Activated CD4-positive, alpha-beta T cell treated with anti-CD3 and anti-CD28 coated beads for 48 hours (primary cell): Measurements from ENCODE around the gene PALM.

ENCODE experiments used
- DNase-seq: peaks from one replicate; pipeline ENCODE4 v3.0.0-alpha.2; 2020

Gene PALM

DNA sequence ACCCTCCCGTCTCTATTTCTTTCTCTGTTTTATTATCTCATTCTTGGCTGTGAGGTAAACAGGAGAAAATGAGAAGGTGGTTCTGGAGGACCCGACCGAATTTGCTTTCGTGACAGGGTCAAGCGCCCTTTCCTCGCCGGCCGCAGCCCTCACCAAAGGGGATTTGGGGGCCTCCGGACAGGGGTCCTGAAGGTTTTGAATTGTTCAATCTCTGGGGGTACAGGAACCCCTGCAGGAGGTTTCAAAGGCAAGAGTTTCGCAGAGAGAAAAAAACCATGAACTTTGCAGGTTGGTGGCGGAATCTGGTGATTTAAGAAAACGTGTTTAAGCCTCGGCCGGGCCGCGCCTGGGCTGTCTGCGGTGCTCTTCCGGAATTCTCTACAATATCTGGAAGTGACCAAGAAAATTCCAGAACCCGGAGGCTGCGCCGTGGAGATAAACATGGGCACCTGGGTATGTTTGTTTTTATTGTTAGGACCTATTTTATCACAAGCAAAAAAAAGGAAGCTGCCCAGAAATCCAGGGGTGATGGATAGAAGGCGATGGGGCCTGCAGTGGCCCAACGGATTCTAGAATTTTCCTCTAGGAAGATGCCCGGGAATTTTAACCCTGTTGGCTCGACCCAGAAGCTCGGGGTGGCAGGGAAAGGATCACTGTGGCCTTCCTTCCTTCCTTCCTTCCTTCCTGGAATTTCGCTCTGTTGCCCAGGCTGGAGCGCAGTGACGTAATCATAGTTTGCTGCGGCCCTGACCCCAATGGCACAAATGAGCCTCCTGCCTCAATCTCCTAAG, 74.3 kb downstream of the PALM start:
- no peak for DNase-seq

- DNase-seq, result no peak
Measured at GRCh38 chr19:784541-784940, 75.8 kb downstream of the PALM start.

- no peak for DNase-seq
Measured at GRCh38 chr19:787536-787935, 78.8 kb downstream of the PALM start.

- no peak for DNase-seq
Measured at GRCh38 chr19:788686-788982, 79.9 kb downstream of the PALM start.

DNA sequence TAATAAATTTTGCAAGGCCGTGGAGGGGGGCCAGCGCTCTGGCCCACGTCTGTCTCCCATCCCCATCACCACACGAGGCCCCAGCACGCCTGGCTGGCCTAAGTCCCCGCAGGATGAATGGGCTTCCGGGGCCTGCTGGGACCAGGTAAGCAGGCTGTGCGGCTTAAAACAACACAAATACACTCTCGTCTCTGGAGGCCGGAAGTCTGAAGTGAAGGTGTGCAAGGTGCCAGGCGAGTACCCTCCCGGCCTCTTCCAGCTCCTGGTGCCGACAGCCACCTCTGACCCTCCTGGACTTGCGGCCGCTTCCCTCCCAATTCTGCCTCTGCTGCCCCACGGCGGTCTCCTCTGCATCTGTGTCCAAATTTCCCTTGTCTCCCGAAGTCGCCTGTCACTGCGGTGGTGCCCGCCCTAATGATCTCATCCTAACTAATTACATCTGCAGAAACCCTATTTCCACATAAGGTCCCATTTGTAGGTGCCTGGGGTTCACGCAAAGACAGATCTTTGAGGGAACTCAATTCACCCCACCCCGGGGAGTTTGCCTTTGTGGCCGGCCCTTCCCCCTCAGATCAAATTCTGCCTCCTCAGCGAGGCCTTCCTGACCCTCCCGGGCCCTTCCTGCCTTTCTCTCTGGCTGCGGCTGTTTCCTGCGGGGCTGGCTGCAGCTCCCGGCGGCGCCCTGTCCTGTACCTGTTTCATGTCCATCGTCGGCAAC, 80.4 kb downstream of the PALM start:
- no peak for DNase-seq

DNA sequence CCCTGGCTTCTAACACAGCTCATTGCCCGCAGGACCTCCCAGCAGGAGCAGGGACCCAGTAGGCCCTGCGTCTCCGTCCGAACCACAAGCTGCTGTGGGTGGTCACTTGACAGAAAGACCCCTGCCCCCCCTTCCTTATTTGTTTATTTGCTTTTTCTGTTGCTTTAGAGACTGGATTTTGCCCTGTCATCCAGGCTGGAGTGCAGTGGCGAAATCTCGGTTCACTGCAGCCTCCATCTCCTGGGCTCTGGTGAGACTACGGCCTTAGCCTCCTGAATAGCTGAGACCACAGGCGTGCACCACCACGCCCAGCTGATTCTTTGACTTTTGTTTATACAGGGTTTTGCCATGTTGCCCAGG, 80.9 kb downstream of the PALM start:
- no peak for DNase-seq

DNA sequence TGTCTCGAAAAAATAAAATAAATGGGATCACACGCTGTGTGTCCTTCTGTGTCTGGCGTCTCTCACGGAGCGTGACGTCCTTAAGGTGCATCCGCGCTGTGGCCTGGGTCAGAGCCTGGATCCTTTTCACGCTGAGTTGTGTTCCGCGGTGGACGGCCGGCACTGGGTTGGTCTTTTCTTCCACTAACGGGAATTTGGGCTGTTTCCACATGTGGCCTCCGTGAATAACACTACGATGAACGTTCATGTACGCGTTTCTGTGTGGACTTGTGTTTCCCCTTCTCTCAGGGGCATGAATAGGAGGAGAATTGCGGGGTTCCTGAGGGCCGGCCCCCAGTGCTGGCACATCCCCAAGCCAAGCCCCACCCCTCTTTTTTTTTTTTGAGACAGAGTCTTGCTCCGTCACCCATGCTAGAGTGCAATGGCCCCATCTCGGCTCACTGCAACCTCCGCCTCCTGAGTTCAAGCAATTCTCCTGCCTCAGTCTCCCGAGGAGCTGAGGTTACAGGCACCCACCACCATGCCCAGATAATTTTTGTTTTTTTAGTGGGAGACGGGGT, 82.4 kb downstream of the PALM start:
- DNase-seq, result no peak

DNA sequence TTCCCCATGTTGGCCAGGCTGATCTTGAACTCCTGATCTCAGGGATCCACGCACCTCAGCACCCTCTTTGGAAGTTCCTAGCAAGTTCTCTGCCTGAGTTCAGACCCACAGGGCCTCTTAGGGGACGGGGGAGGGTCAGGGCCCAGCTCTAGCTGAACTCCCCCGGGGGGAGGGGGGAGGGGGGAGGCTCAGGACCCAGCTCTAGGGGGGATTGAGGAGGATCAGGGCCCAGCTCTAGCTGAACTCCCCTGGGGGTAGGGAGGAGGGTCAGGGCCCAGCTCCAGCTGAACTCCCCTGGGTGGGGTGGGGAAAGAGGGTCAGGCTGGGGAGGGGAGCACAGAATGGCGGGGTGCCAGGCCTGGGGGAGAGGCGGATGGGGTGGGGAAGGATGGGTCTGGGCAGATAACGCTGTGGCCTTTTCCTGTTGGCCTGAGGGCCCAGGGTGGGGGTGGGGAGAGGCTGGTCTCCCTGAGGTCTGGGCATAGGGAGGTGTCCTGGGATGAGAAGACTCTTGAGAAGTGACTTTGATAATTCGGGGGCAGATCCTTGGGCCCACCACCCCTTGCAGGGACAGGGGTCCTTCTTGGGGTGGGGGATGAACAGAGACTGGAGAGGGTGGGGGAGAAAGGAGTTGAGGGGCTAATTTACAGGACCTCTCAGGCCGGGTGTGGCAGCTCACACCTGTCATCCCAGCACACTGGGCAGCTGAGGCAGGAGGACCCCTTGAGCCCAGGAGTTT, 83.0 kb downstream of the PALM start:
- no peak for DNase-seq

- no peak for DNase-seq
Measured at GRCh38 chr19:792306-792885, 83.7 kb downstream of the PALM start.

GRCh38 chr19:793806-794205, 85.1 kb downstream of the PALM start:
- DNase-seq, result no peak

DNA sequence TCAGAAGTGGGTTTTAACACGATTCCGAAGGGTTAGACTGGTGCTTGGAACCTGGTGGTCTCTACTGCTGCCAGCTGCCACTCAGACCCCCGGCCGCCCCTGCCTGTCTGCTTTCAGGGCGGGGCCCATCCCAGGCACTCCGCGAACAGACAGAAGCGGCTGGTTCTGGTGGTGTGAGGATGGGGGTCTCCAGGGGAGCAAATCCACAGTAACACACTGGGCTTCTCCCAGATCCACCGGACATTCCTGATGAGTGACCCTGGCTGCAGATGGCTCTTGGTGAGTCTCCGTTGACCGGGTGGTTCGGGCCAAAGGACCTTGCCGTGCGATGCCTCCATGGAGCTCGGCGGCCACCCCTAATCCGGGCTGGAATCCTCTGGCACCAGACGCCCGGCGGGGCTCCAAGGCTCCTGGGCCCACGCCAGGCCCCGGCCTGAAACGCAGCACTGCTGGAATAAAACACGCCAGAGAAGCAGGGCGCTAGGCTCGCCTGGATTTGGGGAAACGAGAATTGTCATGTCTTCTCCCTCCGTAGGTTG, 86.4 kb downstream of the PALM start:
- no peak for DNase-seq

- DNase-seq, result no peak
Measured at GRCh38 chr19:795691-796581, 87.2 kb downstream of the PALM start.

DNA sequence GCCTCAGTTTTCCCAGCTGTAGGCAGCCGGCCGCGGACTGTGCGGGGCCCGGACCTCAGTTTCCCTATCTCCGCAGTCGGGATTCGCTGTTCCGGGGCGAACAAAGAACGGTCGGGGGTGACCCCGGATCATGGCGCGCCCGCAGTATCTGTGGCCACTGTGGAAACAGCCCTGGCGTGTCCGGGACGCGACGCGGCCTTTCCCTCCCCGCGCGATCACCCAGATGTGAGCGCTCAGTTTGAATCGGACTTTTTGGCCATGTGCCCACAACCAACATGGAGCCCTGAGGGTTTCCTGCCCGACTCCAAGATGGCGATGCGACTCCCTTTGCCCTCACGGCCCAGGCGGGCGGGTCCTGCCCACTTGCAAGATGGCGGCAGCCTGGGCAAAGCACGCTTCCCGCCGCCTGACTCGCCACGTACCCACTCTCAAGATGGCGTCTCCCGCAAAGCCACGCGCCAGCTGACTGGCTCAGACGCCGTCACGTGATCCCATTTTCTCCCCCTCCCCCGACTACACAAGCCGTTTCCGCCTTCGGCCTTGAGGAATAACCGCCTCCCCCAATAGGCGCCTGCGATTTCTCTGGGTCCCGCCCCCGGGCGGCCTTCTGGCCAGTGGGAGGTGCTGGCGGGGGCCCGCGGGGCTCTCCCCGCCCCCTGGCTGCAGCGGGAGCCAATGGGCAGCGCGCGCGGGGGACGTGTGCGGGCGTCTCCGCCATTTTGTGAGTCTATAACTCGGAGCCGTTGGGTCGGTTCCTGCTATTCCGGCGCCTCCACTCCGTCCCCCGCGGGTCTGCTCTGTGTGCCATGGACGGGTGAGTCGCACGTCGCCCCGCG, 88.2 kb downstream of the PALM start, which contains the start of gene PTBP1:
TSS of gene PTBP1 (plus strand) at position 761 of the 836 bp plus-strand sequence. CDS start at position 807, 46 bp downstream.
- peak; percentile 99 for DNase-seq
